HG02642 (cell line): ENCODE data around the gene C10orf95.
"Not testable (repeated sequence)": the region's sequence is repeated elsewhere in the genome, so short reads cannot be mapped to it uniquely, and the experiment has no call there.

Experiments
- ATAC-seq: cut with Tn5 transposase; IDR thresholded peaks from one replicate; pipeline ENCODE4 v1.9.1; 2021; ENCODE audit warnings: mild to moderate bottlenecking; ENCODE audit not compliant: unreplicated experiment, poor library complexity

C10orf95 gene, protein sequence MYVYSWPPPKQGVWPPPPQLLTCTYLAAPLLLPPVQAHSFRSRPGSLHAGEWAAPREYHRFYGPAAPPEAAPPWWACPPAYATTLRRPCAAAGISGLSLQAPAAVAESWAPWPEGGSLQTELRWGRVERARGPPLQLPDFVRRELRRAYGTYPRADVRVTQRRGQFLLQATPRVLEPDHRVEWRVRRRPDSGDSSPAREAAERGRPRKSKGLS

GRCh38 chr10:102451105-102451969 is at the start of gene C10orf95:
TSS of gene C10orf95 (minus strand) at chr10:102451543. CDS start at chr10:102451093, 450 bp downstream.
- ATAC-seq = no peak

- ATAC-seq = not testable (repeated sequence)
These were observed 49.3 kb upstream of the C10orf95 start for GRCh38 chr10:102500686-102501085.

DNA sequence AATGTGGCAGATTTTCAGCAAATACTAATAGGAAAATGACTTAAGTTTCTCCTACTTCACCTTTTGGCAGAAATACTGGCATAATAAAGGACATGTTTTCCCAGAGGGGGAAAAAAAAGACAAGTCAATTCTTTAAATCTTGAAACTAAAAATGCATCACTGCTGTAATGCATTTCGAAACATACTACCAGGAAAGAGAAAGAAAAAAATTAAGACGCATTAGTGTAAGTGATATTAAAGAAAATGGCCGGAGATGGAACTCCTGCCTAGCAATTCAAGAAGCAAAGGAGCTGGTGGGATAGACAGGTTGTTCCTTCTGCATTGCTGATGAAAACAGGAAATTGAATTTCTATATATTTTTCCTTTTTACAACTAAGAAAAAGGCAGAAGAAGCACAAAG is 48.0 kb upstream of the C10orf95 start:
- no peak for ATAC-seq

- ATAC-seq = no peak
These were observed 46.2 kb upstream of the C10orf95 start for GRCh38 chr10:102497545-102497944.

DNA sequence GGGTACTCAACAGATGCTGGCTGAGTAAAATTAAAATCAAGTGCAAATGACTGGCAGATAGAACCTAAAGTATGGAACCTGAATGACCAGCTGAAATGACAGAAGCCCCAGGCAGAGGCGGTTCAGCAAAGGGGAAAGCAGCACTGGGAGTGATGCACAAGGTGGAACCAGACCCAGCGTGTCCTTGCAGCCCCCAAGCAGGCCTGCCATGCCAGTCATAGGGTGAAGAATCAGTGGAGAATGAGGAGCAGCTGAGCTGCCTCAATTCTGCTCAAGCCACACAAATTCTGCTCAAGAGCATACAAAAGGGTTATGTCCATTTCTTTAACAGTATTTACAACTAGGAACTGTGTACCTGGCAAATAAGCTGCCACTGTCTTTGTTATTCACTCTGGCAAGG is 42.4 kb upstream of the C10orf95 start:
- no peak for ATAC-seq

DNA sequence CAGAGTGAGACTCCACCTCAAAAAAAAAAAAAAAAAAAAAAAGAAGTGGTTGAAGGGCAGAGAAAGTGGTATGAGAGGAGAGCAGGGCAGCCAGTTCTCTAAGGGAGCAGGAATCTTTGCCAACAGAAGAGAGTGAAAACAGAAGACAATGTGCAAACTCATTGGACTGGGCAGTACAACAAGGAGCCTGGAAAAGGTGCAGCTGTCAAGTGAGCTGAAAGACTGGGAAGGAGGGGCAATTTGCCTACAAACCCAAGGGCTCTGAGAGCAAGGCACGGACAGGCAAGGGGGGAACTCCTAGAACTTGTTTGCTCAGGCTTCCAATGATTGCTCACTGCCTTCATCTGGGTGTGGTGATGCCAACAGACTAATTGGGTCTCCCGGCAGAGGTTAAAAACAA is 41.6 kb upstream of the C10orf95 start:
- no peak for ATAC-seq

GRCh38 chr10:102492344-102492939 is 41.1 kb upstream of the C10orf95 start:
- ATAC-seq = no peak

DNA sequence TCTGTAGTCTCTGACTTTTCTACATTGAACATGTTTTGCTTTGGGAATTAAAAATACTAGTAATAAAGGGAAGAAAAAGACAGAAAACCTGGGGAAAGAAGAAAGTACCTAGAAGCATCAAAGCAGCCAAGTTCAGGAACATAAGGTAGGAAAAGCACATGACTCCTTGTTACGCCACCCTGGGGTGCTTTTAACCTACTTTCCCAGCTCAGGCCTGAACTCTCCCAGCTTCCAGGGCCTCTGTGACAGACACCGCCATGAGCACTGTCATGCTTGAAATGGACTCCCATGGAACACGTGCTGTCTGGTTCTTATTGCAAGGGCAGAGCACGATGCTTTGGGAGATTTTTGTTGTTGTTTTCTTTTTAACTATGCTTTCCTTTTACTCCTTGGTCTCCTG is 39.8 kb upstream of the C10orf95 start:
- no peak for ATAC-seq

GRCh38 chr10:102485093-102485784 is 33.9 kb upstream of the C10orf95 start:
- no peak for ATAC-seq

- ATAC-seq = no peak
These were observed 32.7 kb upstream of the C10orf95 start for GRCh38 chr10:102484021-102484420.

GRCh38 chr10:102480396-102480795 is 29.1 kb upstream of the C10orf95 start:
- ATAC-seq = no peak

DNA sequence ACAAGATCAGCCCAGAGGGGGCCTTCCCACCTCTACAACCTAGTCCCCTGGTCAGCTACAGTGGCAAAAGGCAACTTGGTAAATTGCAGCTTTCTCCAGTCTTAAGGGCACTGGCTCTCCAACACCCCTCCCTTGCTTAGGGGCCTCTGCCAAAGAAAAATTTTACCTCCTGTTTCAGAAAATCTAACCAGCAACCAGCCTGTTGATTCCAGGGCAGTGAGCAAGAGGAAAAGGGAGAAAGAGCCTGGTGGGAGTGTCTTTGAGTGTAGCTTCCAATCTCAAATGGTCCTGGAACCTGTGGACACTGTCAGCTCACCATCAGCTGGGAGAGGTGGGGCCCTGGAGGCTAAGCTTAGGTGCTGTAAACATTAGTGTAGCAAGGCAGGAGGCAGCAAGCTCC is 28.3 kb upstream of the C10orf95 start:
- no peak for ATAC-seq

DNA sequence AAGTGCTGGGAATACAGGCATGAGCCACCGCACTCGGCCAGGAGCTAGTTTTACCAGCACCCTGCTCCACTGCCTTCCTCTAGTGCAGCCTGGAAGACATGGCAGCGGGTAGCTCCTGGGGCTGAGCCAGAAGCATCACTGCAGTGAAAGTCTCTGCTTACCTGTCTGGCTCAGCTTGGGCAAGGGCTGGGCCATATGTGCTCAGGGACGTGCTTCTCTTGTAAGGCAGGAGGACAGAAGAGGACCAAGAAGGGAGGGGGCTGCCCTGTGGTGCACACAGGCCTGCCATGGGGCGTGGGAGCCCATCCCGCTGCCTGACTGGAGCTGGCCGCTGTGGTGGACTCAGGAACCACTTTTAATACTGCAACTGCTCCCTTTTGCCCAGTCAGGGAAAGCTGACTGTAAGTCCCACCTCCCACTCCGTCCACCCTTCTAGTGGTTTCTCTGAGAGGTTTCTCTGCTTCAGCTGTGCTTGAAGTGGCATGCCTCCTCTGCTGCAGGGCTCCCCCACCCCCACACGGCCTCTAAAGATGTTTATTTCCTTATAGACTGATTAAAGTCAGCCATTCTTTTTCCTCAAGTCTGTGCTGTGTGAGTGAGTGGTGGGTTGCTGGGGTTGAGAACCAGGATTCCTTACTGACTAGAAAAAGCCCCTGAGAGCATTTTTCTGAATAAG is 25.3 kb upstream of the C10orf95 start:
- no peak for ATAC-seq

DNA sequence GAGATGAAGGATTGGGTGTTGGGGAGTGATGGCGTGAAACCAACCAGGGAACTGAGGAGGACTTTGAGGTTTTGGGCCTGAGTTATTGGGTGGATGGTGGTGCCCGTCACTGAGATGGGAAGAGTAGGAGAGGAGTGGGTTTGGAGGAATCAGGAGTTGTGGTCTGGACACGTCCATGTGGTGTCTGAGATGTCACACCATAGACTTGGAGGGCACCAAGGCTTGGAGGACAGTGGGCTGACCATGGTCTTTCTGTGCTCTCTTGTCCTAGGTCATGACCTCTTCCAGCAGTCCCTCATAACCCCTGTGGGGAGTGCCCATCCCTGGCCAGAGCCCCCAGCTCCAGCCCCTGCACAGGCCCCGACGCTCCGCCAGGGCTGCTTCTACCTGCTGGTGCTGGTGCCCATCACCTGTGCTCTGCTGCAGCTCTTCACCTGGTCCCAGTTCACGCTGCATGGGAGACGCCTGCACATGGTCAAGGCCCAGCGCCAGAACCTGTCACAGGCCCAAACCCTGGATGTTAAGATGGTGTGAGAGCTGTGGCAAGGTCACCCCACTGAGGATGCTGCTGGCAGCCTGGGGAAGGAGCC is 24.2 kb upstream of the C10orf95 start:
- no peak for ATAC-seq

DNA sequence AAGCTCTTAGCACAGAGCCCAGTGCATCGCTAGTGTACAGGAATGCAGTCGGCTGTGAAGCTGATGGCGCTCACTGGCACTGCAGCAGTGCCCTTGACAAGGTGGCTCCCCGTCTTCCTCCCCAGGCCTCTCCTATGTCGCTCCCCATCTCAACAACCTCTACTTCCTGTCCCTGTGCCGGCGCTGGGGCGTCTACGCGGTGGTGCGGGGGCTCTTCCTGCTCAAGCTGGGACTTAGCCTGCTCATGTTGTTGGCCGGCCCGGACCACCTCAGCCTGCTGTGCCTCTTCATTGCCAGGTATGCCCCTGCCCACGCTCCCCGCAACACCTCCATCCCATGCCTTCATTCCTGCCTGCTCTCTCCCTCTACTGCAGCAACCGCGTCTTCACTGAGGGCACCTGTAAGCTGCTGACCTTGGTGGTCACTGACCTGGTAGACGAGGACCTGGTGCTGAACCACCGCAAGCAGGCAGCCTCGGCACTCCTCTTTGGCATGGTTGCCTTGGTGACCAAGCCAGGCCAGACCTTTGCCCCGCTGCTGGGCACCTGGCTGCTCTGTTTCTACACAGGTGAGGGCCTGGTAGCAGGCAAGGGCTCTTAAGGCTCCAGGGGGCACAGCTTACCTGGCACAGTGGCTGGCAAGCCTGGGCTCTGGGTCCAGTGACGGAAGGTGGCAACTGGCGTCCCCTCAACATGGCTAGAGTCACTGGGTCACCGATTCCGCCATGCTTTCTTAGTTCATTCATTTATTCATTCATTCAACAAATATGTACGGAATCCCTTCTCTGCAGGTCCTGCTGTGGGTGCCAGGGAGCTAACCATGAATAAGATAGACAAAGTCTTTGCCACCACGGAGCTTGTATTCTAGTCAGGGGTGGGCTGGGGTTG is 22.3 kb upstream of the C10orf95 start:
- no peak for ATAC-seq

GRCh38 chr10:102470579-102471546 is 19.5 kb upstream of the C10orf95 start:
- ATAC-seq = no peak

DNA sequence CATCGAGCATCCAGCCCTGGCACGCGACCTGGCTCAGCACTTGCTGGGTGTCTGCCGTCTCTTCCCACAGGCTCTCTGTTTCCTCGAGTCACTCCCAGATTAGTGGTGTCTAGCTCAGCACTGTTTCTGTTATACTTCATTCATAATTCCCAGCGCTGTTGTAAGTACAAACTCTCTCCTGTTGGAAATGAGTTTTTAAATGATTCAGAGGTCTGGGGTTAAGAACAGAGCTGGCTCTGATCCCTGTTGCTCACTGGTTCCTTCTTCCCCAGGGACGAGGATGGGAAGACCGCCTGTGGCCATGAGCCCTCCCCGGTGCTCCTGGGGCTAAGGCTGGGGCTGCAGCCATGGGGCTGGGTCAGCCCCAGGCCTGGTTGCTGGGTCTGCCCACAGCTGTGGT is 17.3 kb upstream of the C10orf95 start:
- ATAC-seq = no peak

DNA sequence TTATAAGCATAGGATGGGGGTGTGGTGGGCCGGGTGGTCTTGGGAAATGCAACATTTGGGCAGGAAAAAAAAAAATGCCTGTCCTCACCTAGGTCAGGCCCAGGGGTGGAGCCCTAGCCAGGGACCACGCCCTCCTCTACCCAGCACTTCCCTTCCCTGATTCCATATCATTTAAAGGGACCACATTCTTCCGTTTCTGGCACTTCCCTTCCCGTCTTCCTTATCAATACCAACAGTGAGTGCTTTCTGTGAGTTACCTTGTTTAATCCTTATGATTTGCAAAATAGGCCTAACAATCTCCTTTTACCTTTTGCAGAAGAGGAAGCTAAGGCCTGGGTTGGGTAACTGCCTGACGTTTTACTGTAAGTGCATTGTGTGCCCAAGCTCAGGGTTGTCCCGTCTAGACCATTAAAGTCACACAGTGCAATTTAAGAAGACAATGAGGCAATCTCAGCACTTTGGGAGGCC is 16.7 kb upstream of the C10orf95 start:
- no peak for ATAC-seq
